IPS-18c (cell line): ENCODE measurements around the gene ADAM30.
"Not testable (repeated sequence)": the region's sequence is repeated elsewhere in the genome, so short reads cannot be mapped to it uniquely, and the experiment has no call there.

Experiments used
- H3K4me3 ChIP-seq: 2 replicates; pipeline ENCODE4 v1.7.0; 2013; ENCODE audit warnings: low read depth, mild to moderate bottlenecking, low read length, moderate library complexity; ENCODE audit not compliant: insufficient read depth
- H3K9me3 ChIP-seq: one replicate; pipeline ENCODE4 v1.6.1; 2013; ENCODE audit warnings: mild to moderate bottlenecking, low read length, moderate library complexity; ENCODE audit not compliant: control insufficient read depth, insufficient read depth

ADAM30 gene

DNA sequence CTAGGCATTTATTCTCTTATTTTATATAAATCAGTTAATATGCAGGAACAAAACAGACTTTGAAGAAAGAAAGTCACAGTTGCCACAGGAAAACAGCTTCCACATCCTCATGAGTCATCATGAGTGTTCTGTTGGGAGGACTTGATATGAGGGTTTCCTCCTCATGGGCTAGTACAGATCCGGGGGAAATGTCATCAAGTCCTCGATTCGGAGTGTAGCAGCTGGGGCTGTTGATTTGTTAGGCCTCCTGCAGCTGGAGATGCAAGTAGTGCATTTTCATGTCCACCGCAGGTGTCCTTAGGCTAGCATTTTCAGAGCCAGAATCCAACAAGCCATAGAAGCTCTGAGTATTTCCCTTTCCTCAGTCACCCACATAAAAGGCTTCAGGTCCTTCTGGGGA is 36.7 kb downstream of the ADAM30 start:
- Histone ChIP-seq H3K9me3 (no peaks in the 10 kb centered on the region), H3K4me3 (no peak overlapping the region)

DNA sequence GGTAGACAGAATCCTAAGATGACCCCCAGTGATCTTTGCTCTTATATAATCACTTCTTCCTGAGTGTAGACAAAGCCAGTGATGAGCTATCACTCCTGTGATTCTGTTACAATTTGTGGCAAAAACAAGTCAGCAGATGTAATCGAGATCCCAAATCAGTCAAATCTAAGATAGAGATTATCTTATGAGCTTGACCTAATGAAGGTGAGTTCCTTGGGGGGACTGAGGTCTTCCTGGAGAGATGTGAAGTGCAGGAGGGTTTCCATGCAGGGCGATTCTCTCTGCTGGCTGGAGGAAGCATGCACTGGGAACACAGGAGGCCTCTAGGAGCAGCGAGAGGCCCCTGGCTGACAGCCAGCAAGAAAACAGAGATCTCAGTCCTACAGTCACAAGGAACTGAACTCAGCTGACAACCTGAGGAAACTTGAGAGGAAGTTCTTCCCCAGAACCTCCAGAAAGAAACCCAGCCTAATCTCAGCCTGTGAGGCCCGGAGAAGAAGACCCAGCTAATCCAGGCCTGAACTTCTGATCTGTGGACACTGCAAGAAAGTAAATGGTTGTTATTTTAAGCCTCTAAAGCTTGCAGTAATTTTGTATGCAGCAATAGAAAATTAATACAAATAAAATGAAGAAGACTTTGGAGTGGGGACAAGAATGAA is 37.6 kb downstream of the ADAM30 start:
- H3K9me3 ChIP-seq, H3K4me3 ChIP-seq: not testable (repeated sequence)

DNA sequence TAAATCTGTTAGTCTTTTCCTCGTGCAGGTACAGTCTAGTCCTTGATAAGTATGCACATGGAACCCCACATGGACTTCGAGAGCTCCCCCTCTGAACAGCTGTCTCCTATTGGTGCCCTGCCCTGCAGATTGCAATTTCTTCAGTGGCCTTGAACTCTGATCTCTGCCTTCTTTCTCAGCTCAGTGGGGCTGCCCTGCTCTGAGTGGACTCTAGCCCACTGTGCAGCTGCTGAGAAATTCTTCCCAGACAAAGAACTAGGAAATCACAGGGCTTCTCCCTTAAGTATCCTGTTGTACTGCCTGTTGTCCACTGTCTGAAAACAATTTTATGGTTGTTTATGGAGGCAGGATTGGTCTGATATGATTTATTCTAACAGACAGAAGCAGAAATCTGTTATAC is 38.2 kb downstream of the ADAM30 start:
- H3K9me3 ChIP-seq: no peaks in the 10 kb centered on the region
- no peak overlapping the region for H3K4me3 ChIP-seq

DNA sequence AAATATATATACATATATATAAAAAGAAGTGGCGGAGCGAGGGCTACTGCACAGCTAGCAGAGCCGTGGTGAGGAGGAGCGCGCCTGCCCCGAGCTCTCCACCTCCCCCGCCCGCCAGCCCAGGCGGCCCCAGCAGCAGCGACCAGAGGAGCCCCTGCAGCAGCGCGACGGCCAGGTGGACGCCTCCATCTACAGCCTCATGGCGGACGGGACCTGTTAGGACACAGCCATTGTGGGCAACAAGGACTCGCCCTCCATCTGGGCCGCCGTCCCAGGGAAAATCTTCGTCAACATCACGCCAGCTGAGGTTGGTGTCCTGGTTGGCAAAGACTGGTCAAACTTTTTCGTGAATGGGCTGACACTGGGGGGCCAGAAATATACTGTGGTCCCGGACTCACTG is 43.2 kb downstream of the ADAM30 start:
- H3K4me3 ChIP-seq: no peak overlapping the region
- no peaks in the 10 kb centered on the region for H3K9me3 ChIP-seq

DNA sequence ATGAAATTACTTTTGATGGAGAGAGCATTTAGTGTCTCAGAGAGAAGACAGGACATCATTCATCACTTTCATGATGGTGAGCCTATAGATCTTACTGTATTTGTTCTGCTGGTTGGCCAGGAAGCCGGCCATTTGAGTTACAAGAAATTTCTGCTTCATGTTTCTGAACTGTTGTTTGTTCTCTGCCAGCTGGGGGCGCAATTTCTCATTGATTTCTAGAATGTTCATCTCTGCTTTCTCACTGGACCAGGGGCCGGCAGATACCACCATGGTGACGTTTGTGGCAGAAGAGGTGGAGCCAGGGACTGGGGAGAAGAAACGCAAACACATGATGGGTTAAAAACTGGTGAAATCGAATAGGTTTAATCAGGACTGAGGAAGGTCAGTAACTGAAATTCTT is 52.1 kb downstream of the ADAM30 start:
- H3K4me3 ChIP-seq, H3K9me3 ChIP-seq: not testable (repeated sequence)
